Measurements from ENCODE around the gene RASSF5.

GRCh38 chr1:206545351-206545750 lies 38.0 kb downstream of the RASSF5 start:
- TF ChIP-seq, protein P1, sequence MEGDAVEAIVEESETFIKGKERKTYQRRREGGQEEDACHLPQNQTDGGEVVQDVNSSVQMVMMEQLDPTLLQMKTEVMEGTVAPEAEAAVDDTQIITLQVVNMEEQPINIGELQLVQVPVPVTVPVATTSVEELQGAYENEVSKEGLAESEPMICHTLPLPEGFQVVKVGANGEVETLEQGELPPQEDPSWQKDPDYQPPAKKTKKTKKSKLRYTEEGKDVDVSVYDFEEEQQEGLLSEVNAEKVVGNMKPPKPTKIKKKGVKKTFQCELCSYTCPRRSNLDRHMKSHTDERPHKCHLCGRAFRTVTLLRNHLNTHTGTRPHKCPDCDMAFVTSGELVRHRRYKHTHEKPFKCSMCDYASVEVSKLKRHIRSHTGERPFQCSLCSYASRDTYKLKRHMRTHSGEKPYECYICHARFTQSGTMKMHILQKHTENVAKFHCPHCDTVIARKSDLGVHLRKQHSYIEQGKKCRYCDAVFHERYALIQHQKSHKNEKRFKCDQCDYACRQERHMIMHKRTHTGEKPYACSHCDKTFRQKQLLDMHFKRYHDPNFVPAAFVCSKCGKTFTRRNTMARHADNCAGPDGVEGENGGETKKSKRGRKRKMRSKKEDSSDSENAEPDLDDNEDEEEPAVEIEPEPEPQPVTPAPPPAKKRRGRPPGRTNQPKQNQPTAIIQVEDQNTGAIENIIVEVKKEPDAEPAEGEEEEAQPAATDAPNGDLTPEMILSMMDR (conservative IDR thresholded peaks at IDR 0.05; ENCODE audit: low read depth in 2 of 2), result no peak
- TF ChIP-seq, protein P2, sequence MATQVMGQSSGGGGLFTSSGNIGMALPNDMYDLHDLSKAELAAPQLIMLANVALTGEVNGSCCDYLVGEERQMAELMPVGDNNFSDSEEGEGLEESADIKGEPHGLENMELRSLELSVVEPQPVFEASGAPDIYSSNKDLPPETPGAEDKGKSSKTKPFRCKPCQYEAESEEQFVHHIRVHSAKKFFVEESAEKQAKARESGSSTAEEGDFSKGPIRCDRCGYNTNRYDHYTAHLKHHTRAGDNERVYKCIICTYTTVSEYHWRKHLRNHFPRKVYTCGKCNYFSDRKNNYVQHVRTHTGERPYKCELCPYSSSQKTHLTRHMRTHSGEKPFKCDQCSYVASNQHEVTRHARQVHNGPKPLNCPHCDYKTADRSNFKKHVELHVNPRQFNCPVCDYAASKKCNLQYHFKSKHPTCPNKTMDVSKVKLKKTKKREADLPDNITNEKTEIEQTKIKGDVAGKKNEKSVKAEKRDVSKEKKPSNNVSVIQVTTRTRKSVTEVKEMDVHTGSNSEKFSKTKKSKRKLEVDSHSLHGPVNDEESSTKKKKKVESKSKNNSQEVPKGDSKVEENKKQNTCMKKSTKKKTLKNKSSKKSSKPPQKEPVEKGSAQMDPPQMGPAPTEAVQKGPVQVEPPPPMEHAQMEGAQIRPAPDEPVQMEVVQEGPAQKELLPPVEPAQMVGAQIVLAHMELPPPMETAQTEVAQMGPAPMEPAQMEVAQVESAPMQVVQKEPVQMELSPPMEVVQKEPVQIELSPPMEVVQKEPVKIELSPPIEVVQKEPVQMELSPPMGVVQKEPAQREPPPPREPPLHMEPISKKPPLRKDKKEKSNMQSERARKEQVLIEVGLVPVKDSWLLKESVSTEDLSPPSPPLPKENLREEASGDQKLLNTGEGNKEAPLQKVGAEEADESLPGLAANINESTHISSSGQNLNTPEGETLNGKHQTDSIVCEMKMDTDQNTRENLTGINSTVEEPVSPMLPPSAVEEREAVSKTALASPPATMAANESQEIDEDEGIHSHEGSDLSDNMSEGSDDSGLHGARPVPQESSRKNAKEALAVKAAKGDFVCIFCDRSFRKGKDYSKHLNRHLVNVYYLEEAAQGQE (IDR thresholded peaks at IDR 0.05; ENCODE audit: unreplicated experiment), result no peak
- TF ChIP-seq EZH2 (IDR thresholded peaks at IDR 0.05; ENCODE audit: low read depth, unreplicated experiment), result no peak
- no peak for TF ChIP-seq EZH2phosphoT487 (IDR thresholded peaks at IDR 0.05; ENCODE audit: unreplicated experiment)
- TF ChIP-seq CREB1 (CRISPR knock-in tag; IDR thresholded peaks at IDR 0.05; ENCODE audit: low read depth), result no peak
- no peak for TF ChIP-seq POLR2AphosphoS5 (IDR thresholded peaks at IDR 0.05; ENCODE audit: low read depth)
- TF ChIP-seq JUNB (IDR thresholded peaks at IDR 0.05; ENCODE audit: unreplicated experiment), result no peak
